Hematopoietic multipotent progenitor cell treated with erythropoietin and hydrocortisone succinate and interleukin-3 and kit ligand, for 6 days (in vitro differentiated cells): Measurements from ENCODE around the gene HELQ.
A peak's percentile ranks its signal among the peaks of the same experiment; 100 is the strongest.

ENCODE experiments used
- DNase-seq: peaks from one replicate; pipeline ENCODE4 v3.0.0-alpha.2; 2015

HELQ gene

DNA sequence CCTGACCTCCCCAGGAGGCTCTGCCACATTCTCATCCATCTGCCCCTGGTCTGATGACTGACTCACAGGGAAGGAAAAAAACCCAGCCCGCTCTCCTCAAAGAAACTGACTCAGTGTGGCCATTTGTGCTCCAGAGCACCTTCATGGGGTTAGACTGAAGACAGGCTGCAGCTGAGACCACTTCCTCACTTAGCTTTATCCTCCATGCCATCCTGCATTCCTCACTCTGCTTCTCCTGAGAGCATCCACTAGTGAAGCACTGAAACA is 85.0 kb downstream of the HELQ start:
- DNase-seq, result no peak

DNA sequence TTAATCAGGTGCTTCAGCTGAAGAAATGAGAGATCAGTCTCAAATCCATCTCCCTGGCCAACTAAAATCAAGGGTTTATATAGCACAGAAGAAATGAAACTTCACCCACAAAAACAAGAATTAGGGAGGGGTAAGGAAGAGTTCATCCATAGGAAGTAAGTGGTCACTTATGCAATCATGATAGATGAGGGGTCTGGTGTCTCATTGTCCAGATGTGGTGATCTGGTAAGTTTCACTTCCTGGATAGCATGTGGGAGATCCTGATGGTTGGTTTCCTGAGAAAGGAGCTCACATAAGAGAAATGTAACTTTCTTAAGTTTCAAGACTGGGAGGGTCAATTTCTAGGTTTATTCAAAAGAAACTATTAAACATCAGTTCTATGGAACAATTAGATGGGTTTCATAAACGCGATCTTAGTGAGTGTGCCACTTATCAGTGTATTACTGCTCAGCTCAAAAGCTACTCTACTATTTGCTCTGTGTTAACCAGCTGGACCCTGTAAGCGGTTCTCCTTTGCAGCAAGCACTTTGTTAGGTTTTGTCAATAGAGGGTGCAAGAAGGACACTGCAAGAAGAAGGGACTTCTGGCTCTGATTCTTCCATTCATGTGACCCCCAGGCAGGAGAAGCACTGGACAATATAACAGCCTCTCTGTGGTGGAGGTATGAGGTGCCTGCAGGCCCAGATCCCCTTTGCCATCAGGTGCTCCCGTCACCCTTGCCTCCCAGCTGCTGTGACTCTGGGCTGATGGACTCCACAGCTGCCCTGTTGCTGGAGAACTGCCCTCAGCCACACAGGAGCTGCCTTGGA is 85.6 kb downstream of the HELQ start:
- peak; percentile 30 for DNase-seq

DNA sequence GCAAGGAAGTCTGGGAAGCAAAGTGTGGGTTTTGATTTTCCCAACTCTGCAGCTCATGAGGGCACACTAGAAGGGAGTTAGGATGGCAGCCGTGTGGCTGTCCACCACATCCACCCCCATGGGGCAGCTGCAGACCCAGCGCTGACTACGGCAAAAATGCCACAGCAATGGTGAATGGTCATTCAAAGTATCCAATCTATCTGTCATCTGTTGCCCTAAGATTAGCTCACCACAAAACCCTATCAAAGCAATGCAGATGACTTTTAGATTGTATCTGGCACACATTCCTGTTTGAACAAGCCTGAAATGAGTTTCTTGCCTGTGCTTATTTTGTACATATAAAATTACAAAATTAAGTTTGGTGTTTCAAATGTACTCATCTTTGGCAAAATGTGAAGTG is 91.3 kb downstream of the HELQ start:
- DNase-seq, result peak; percentile 80

DNA sequence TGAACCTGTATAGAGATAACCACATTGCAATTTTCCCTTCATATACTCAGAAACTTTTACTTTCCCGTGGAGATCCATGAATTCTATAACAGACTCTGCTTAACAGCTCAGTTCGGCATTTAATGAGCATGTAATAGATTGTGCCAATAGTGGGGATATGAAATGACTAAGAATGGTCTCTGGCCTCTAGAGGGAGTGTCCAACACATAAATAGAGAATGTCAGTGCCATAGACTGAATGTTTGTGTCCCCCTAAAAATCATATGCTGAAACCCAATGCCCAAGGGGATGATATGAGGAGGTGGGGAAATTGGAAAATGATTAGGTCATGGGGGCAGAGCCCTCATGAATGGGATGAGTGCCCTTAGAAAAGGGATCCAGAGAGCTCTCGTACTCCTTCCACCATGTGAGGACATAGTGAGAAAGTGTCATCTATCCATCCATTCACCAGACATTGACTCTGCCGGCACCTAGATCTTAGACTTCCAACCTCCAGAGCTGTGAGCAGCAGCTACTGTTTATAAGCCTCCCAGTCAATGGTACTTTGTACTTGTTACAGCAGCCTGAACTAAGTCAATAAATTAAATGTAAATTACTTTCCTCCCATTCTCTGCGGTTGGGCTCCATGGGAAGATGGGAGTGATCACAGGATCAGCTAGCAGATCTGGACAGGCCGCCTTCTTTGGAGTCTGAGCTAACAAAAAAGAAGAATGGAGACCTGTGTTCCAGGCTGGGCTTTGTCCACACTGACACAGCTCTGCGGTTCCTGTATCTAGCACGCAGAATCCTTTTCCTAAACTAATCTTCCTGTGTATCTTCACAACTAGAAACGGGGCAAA is 92.9 kb downstream of the HELQ start:
- DNase-seq, result peak; percentile 80

DNA sequence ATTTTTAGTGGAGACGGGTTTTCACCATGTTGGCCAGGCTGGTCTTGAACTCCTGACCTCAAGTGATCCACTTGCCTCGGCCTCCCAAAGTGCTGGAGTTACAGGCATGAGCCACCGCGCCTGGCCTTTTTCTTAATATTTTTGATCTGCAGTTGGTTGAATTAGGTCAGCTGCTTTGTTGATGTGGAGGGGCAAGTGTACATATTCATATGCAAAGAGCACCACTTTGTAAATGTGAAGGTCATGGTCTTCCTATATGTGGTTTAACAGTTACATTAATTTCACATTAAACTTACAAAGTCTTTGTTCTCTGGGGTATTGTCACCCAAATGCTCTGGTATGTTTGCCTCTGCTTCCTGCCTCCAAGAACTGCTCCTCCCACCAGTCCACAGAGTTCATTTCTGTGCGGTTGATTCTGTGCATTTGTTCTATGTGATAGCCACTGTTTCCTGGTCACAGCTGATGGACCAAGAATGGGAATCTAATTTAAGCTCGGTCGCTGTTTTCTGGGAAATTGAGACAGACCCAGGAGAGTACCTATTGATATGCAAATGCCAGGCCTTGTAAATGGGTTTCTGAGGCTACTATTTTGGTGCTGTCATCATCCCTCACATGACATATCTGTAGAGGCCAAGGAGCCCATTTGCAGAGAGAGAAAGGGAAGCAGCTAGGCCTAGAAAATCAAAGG is 94.1 kb downstream of the HELQ start:
- no peak for DNase-seq

DNA sequence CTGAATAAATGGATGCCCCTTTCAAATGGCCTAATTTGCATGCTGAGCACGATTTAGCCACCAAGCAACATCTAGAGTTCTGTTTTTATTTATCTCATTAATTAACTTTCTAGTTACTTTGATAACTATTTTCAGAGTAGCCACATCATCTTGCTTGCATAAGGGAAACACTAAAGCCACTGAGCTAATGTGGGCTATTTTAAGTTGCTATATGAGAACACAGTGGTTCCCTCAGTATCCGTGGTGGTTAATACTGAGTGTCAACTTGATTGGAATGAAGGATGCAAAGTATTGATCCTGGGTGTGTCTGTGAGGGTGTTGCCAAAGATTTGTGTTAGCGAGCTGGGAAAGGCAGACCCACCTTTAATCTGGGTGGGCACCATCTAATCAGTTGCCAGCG is 95.6 kb downstream of the HELQ start:
- DNase-seq, result no peak

DNA sequence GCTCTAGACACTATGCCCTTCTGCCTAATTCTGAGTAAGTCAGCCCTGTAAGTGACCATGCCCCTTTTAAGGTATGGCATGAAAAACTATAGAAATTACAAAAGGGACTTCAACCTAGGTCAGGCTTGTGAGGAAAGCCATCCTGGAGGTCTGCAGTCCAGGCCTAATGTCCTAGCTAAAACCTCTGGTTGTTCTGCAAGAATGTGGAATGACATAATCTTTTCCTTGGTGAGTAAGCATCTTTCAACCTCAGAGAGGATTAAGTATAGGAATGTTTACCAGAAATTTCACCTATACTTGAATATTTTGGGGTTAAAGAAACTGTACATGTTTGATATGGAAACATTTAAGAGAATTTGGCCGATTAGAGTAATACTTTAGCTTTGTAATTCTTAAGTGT is 97.2 kb downstream of the HELQ start:
- no peak for DNase-seq
